GM19467 (cell line): ENCODE data around the gene TJP3.

Source experiments
- ATAC-seq: cut with Tn5 transposase; IDR thresholded peaks from one replicate; pipeline ENCODE4 v1.9.1; 2021; ENCODE audit warnings: mild to moderate bottlenecking, moderate library complexity; ENCODE audit not compliant: unreplicated experiment

TJP3 gene

GRCh38 chr19:3670796-3671679 is 37.1 kb upstream of the TJP3 start:
- ATAC-seq = no peak

- no peak for ATAC-seq
These were observed 36.3 kb upstream of the TJP3 start for GRCh38 chr19:3671680-3672574.

GRCh38 chr19:3672575-3672948 is 35.6 kb upstream of the TJP3 start:
- ATAC-seq = no peak

- no peak for ATAC-seq
These were observed 35.2 kb upstream of the TJP3 start for GRCh38 chr19:3672993-3673392.

GRCh38 chr19:3673506-3674439 is 34.4 kb upstream of the TJP3 start:
- ATAC-seq = no peak

- no peak for ATAC-seq
These were observed 33.2 kb upstream of the TJP3 start for GRCh38 chr19:3674784-3675543.

- ATAC-seq = no peak
These were observed 30.0 kb upstream of the TJP3 start for GRCh38 chr19:3678188-3678587.

GRCh38 chr19:3679138-3679537 is 29.0 kb upstream of the TJP3 start:
- no peak for ATAC-seq

GRCh38 chr19:3679581-3679980 is 28.6 kb upstream of the TJP3 start:
- ATAC-seq = no peak

GRCh38 chr19:3680939-3681338 is 27.2 kb upstream of the TJP3 start:
- no peak for ATAC-seq

GRCh38 chr19:3682286-3682685 is 25.9 kb upstream of the TJP3 start:
- ATAC-seq = no peak

GRCh38 chr19:3682741-3683404 is 25.3 kb upstream of the TJP3 start:
- ATAC-seq = no peak

GRCh38 chr19:3683405-3684053 is 24.7 kb upstream of the TJP3 start:
- ATAC-seq = no peak

- no peak for ATAC-seq
These were observed 23.9 kb upstream of the TJP3 start for GRCh38 chr19:3684054-3684816.

GRCh38 chr19:3684817-3685410 is 23.3 kb upstream of the TJP3 start:
- no peak for ATAC-seq

- ATAC-seq = no peak
These were observed 20.8 kb upstream of the TJP3 start for GRCh38 chr19:3687393-3687773.

- no peak for ATAC-seq
These were observed 20.1 kb upstream of the TJP3 start for GRCh38 chr19:3687774-3688706.
